ENCODE data around the gene GPR158.

Gene GPR158

GRCh38 chr10:25575343-25575742 is 400.5 kb downstream of the GPR158 start:
- DNase-seq (ENCODE audit: low spot score), result no peak

GRCh38 chr10:25578061-25578460 is 403.3 kb downstream of the GPR158 start:
- DNase-seq (ENCODE audit: low spot score), result no peak

GRCh38 chr10:25582961-25583360 is 408.2 kb downstream of the GPR158 start:
- DNase-seq (ENCODE audit: low spot score), result no peak

- DNase-seq (ENCODE audit: low spot score), result no peak
These were observed 425.9 kb downstream of the GPR158 start for GRCh38 chr10:25600651-25601050.

- no peak for DNase-seq (ENCODE audit: low spot score)
These were observed 429.8 kb downstream of the GPR158 start for GRCh38 chr10:25604591-25604990.

GRCh38 chr10:25614652-25615051 is 439.9 kb downstream of the GPR158 start:
- DNase-seq (ENCODE audit: low spot score), result no peak

- DNase-seq (ENCODE audit: low spot score), result no peak
These were observed 441.1 kb downstream of the GPR158 start for GRCh38 chr10:25615926-25616325.

- no peak for DNase-seq (ENCODE audit: low spot score)
These were observed 442.2 kb downstream of the GPR158 start for GRCh38 chr10:25616903-25617592.

GRCh38 chr10:25627606-25628005 is 452.8 kb downstream of the GPR158 start:
- no peak for DNase-seq (ENCODE audit: low spot score)

- DNase-seq (ENCODE audit: low spot score), result no peak
These were observed 454.5 kb downstream of the GPR158 start for GRCh38 chr10:25629333-25629732.

GRCh38 chr10:25631471-25631870 is 456.7 kb downstream of the GPR158 start:
- DNase-seq (ENCODE audit: low spot score), result no peak

GRCh38 chr10:25632802-25633201 is 458.0 kb downstream of the GPR158 start:
- DNase-seq (ENCODE audit: low spot score), result no peak

- no peak for DNase-seq (ENCODE audit: low spot score)
These were observed 458.7 kb downstream of the GPR158 start for GRCh38 chr10:25633542-25633941.

GRCh38 chr10:25639646-25640045 is 464.8 kb downstream of the GPR158 start:
- DNase-seq (ENCODE audit: low spot score), result no peak

- no peak for DNase-seq (ENCODE audit: low spot score)
These were observed 466.8 kb downstream of the GPR158 start for GRCh38 chr10:25641595-25641994.

GRCh38 chr10:25642721-25643120 is 467.9 kb downstream of the GPR158 start:
- DNase-seq (ENCODE audit: low spot score), result no peak

GRCh38 chr10:25646371-25646770 is 471.6 kb downstream of the GPR158 start:
- no peak for DNase-seq (ENCODE audit: low spot score)

- no peak for DNase-seq (ENCODE audit: low spot score)
These were observed 476.7 kb downstream of the GPR158 start for GRCh38 chr10:25651534-25651933.

Data from ecto neural progenitor cell (in vitro differentiated cells).